PC-3 (cell line): ENCODE results near the gene AOPEP.

Source experiments
- CTCF ChIP-seq: fragments of 300-600 bp; sonication (generic); conservative IDR thresholded peaks from 2 replicates; pipeline ENCODE4 v1.5.1; 2017; ENCODE audit warnings: antibody characterized with exemption, low read depth, mild to moderate bottlenecking, low read length
- EZH2 ChIP-seq: fragments of 300-600 bp; sonication (generic); IDR thresholded peaks from one replicate; pipeline ENCODE4 v1.6.1; 2017; ENCODE audit warnings: antibody characterized with exemption, mild to moderate bottlenecking, low read length; ENCODE audit not compliant: unreplicated experiment
- EZH2phosphoT487 ChIP-seq: fragments of 300-600 bp; sonication (generic); IDR thresholded peaks from 2 replicates; pipeline ENCODE4 v1.6.1; 2018; ENCODE audit warnings: mild to moderate bottlenecking, antibody characterized with exemption, low read length, borderline replicate concordance

DNA sequence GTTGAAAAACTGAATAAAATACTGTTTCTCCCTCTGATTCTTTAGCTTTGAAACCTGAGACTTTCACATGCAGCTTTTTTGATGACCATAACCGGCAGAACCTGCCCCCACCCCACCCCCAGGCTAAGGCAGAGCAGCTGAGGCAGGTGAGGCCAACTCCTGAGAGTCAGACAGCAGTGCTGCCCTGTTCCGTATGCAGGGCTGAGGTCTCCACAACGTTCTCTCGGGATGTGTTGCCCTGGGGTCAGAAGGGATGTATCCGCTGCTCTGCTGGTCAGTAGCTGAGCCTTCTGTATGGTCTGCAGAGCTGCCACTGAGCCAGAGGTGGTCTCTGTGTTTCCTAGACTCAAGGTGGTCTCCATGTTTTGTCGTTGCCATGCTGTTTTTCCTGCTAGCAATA is 190.5 kb downstream of the AOPEP start:
- TF ChIP-seq CTCF (no peak), EZH2phosphoT487 (no peak), EZH2 (no peak)
